Stimulated activated CD8-positive, alpha-beta memory T cell treated with anti-CD3 and anti-CD28 coated beads, Interleukin-12 subunit alpha, Interleukin-12 subunit beta, amount 100 ng/mL, for 4 hours (primary cell): ENCODE data around the gene MGMT.

ENCODE experiments used
- DNase-seq: peaks from one replicate; pipeline ENCODE4 v3.0.0-alpha.2; 2020; ENCODE audit warnings: low read depth

The MGMT gene

GRCh38 chr10:129521161-129522025 lies 54.4 kb downstream of the MGMT start:
- DNase-seq = no peak

- no peak for DNase-seq
These were observed 55.1 kb downstream of the MGMT start for GRCh38 chr10:129522041-129522585.

GRCh38 chr10:129523031-129523722 lies 56.1 kb downstream of the MGMT start:
- DNase-seq = no peak

GRCh38 chr10:129523723-129524316 lies 56.8 kb downstream of the MGMT start:
- DNase-seq = no peak

- no peak for DNase-seq
These were observed 57.9 kb downstream of the MGMT start for GRCh38 chr10:129524936-129525335.

GRCh38 chr10:129525401-129525801 lies 58.4 kb downstream of the MGMT start:
- DNase-seq = no peak

- no peak for DNase-seq
These were observed 59.9 kb downstream of the MGMT start for GRCh38 chr10:129526943-129527342.

GRCh38 chr10:129528376-129528978 lies 61.4 kb downstream of the MGMT start:
- no peak for DNase-seq

- DNase-seq = no peak
These were observed 63.5 kb downstream of the MGMT start for GRCh38 chr10:129530581-129530980.

- DNase-seq = no peak
These were observed 64.3 kb downstream of the MGMT start for GRCh38 chr10:129531195-129531968.

- DNase-seq = no peak
These were observed 65.1 kb downstream of the MGMT start for GRCh38 chr10:129531969-129532660.

GRCh38 chr10:129532838-129533237 lies 65.8 kb downstream of the MGMT start:
- no peak for DNase-seq

- DNase-seq = no peak
These were observed 66.2 kb downstream of the MGMT start for GRCh38 chr10:129533281-129533680.

GRCh38 chr10:129534826-129535225 lies 67.8 kb downstream of the MGMT start:
- DNase-seq = no peak

- DNase-seq = no peak
These were observed 69.3 kb downstream of the MGMT start for GRCh38 chr10:129536336-129536735.

- no peak for DNase-seq
These were observed 70.1 kb downstream of the MGMT start for GRCh38 chr10:129537151-129537550.

GRCh38 chr10:129538236-129538635 lies 71.2 kb downstream of the MGMT start:
- DNase-seq = no peak

- DNase-seq = no peak
These were observed 74.2 kb downstream of the MGMT start for GRCh38 chr10:129541200-129541599.

- DNase-seq = no peak
These were observed 74.9 kb downstream of the MGMT start for GRCh38 chr10:129541748-129542487.

GRCh38 chr10:129542589-129542988 lies 75.5 kb downstream of the MGMT start:
- no peak for DNase-seq
